ENCODE results near the gene TMOD1. TPM values are rescaled to one million over a fixed set of nuclear protein-coding genes. Genes with fewer than 3 reads are reported as not detected.
"Not testable (repeated sequence)": the region's sequence is repeated elsewhere in the genome, so short reads cannot be mapped to it uniquely, and the experiment has no call there.

TMOD1 gene
- total RNA-seq, 1 experiment from 2014 or later = 1.0 TPM

GRCh38 chr9:97487861-97488260, 13.6 kb upstream of the TMOD1 start (continued):
- TF ChIP-seq CDX4 (CRISPR knock-in tag; IDR thresholded peaks at IDR 0.05; ENCODE audit: borderline replicate concordance) (no peak), NR2C2 (CRISPR knock-in tag; IDR thresholded peaks at IDR 0.05) (no peak), CBFB (CRISPR knock-in tag; IDR thresholded peaks at IDR 0.05; ENCODE audit: low read depth) (no peak)
- TF ChIP-seq, protein P1, sequence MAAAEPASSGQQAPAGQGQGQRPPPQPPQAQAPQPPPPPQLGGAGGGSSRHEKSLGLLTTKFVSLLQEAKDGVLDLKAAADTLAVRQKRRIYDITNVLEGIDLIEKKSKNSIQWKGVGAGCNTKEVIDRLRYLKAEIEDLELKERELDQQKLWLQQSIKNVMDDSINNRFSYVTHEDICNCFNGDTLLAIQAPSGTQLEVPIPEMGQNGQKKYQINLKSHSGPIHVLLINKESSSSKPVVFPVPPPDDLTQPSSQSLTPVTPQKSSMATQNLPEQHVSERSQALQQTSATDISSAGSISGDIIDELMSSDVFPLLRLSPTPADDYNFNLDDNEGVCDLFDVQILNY (CRISPR knock-in tag; IDR thresholded peaks at IDR 0.05) = no peak

DNA sequence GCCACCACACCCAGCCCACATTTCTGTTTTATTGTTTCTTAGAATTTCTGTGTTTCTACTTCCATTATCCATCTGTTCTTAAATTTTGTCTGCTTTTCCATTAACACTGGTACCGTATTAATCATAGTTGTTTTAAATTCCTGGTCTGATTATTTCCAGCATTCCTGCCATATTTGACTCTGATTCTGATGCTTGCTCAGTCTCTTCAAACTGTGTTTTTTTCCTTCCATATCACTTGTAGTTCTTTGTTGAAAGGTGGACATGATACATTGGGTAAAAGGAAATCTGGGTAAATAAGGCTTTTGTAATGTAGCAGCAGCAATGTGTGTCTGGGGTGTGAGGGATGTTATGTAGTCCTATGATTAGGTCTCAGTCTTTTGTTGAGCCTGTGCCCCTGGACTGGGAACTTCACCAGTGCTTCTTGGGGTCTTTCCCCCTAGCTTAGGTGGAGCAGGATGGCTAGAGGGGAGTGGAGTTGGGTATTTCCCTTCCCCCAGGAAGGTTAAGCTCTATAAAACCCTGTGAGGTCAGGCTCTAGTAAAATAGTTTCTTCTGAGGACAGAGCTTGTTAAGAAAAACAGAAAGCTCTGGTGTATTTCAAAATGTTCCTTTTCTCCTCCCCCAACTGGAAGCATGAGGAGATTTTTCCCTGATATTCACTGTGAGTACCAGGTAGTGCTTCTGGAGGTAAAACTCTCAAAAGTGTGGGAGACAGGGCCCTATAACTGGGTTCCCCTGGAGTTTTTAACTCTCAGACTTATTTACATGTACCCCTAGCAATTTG, 10.1 kb upstream of the TMOD1 start:
- TF ChIP-seq, protein P2, sequence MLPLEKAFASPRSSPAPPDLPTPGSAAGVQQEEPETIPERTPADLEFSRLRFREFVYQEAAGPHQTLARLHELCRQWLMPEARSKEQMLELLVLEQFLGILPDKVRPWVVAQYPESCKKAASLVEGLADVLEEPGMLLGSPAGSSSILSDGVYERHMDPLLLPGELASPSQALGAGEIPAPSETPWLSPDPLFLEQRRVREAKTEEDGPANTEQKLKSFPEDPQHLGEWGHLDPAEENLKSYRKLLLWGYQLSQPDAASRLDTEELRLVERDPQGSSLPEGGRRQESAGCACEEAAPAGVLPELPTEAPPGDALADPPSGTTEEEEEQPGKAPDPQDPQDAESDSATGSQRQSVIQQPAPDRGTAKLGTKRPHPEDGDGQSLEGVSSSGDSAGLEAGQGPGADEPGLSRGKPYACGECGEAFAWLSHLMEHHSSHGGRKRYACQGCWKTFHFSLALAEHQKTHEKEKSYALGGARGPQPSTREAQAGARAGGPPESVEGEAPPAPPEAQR (CRISPR knock-in tag; IDR thresholded peaks at IDR 0.05) = no peak
- TF ChIP-seq ZNF263 (CRISPR knock-in tag; IDR thresholded peaks at IDR 0.05; ENCODE audit: low read depth) (no peak), JUN (CRISPR knock-in tag; IDR thresholded peaks at IDR 0.05) (no peak), TCF7 (CRISPR knock-in tag; IDR thresholded peaks at IDR 0.05; ENCODE audit: low read depth) (no peak), ZNF138 (CRISPR knock-in tag; conservative IDR thresholded peaks at IDR 0.05) (no peak), MAX (CRISPR knock-in tag; IDR thresholded peaks at IDR 0.05) (no peak), CREM (CRISPR knock-in tag; IDR thresholded peaks at IDR 0.05) (no peak), HMGA2 (CRISPR knock-in tag; IDR thresholded peaks at IDR 0.05) (no peak)
- TF ChIP-seq, protein P3, sequence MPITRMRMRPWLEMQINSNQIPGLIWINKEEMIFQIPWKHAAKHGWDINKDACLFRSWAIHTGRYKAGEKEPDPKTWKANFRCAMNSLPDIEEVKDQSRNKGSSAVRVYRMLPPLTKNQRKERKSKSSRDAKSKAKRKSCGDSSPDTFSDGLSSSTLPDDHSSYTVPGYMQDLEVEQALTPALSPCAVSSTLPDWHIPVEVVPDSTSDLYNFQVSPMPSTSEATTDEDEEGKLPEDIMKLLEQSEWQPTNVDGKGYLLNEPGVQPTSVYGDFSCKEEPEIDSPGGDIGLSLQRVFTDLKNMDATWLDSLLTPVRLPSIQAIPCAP (CRISPR knock-in tag; IDR thresholded peaks at IDR 0.05) = no peak
- no peak overlapping the region for H3K4me3 Mint-ChIP-seq
- no peak for DNase-seq (ENCODE audit: low spot score)
- no peak overlapping the region for H3K27ac Mint-ChIP-seq
- ChIA-PET POLR2A (no interaction called here), CTCF (interaction anchor here (1.6 kb wide), 1 partner anchor 107 kb away, joined by 5 read pairs; no protein-coding TSS in a partner anchor)
- ATAC-seq = no peak
- no peaks in the 10 kb centered on the region for H3K4me1 Mint-ChIP-seq
- H3K27me3 Mint-ChIP-seq (ENCODE audit: low read depth) = peaks cover 11% of the 10 kb centered on the region
- H3K9me3 Mint-ChIP-seq = peaks cover 18% of the 10 kb centered on the region
- H3K36me3 Mint-ChIP-seq = peaks cover 7% of the 10 kb centered on the region

- peaks cover 14% of the 10 kb centered on the region for H3K9me3 Mint-ChIP-seq
- H3K4me3 Mint-ChIP-seq; POLR2A ChIA-PET; ATAC-seq; H3K4me1 Mint-ChIP-seq; H3K27ac Mint-ChIP-seq; H3K36me3 Mint-ChIP-seq; DNase-seq (ENCODE audit: low spot score): not testable (repeated sequence)
- peaks cover 40% of the 10 kb centered on the region for H3K27me3 Mint-ChIP-seq (ENCODE audit: low read depth)
- CTCF ChIA-PET = interaction anchor here (1.5 kb wide), 1 partner anchor 101 kb away, joined by 4 read pairs; no protein-coding TSS in a partner anchor
Measured at GRCh38 chr9:97497558-97498375, 3.7 kb upstream of the TMOD1 start.

DNA sequence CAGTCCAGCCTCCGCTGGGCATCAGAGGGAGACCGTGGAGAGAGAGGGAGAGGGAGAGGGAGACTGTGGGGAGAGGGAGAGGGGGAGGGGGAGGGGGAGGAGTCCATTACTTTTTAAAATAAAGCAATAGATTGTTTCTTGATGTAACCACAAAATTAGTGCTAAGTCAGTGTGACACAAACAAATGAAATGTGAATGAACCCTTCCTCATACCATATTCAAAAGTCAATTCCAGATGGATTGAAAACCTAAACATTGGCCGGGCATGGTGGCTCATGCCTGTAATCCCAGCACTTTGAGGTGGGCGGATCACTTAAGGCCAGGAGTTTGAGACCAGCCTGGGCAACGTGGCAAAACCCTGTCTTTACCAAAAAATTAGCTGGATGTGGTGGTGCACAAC, 2.6 kb upstream of the TMOD1 start:
- Mint-ChIP-seq H3K9me3 (peaks cover 10% of the 10 kb centered on the region), H3K27me3 (ENCODE audit: low read depth) (peaks cover 40% of the 10 kb centered on the region), H3K4me1 (peaks cover 12% of the 10 kb centered on the region)
- H3K27ac Mint-ChIP-seq; DNase-seq (ENCODE audit: low spot score); ATAC-seq; H3K4me3 Mint-ChIP-seq; H3K36me3 Mint-ChIP-seq; CTCF ChIA-PET; POLR2A ChIA-PET: not testable (repeated sequence)

Measured in WTC11 (cell line).